Camera-type eye (tissue), 1 donor: ENCODE results near the gene SIGLEC6. TPM values are rescaled to one million over a fixed set of nuclear protein-coding genes. Genes with fewer than 3 reads are reported as not detected.

Source experiments
- total RNA-seq: library from RNA; depleted of rRNA; stranded (reverse); fragments of >200 nt; gene quantifications from one replicate; pipeline ENCODE4 v1.2.3, GENCODE V29; 2014

The SIGLEC6 gene
- total RNA-seq = 0.82 TPM

DNA sequence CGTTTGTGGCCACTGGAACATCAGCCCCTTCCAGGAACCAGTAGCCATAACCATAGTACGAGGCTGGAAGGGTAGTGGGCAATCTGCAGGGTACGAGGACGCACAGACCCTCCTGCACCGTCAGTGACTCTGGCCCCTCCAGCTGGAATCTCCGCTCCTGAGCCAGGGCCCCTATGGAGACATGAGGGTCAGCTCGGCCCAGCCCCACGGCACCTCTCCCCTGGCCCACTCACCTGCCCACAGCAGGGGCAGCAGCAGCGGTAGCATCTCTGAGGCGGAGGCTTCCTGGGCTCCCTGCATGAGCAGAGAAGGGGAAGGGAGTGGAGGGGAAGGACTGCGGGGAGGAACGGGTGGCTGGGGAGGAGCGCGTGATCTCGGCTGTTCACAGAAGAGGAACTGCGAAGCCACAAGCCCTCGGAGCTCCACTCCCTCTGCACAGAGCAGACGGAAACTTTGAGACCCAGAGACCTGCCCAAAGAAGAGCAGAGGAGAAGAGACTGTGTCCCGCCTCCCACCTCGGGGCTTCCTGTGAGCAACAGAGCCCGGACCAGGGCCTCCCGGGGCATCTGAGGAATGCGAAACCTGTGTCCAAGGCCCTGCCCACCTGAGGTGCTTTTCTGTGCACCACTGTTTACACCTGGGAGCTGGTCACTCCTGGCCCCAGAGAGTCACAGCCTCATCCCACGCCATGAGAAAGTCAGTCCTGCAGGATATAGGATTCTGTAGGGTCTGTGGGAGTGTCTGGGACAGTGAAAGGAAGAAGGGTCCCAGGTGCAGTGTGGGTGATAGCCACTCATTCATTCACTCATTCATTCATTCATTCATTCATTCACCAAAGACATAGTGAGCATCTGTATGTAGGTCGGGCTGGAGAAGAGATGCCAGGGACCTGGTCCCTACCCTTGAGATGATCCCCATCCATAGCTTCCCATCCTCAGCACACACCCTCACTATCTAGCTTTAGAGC, at the start of gene SIGLEC6:
Gene SIGLEC6, minus strand, starts transcription at position 322 of the 967 bp plus-strand sequence. Its CDS starts 22 bp downstream, at position 300.

DNA sequence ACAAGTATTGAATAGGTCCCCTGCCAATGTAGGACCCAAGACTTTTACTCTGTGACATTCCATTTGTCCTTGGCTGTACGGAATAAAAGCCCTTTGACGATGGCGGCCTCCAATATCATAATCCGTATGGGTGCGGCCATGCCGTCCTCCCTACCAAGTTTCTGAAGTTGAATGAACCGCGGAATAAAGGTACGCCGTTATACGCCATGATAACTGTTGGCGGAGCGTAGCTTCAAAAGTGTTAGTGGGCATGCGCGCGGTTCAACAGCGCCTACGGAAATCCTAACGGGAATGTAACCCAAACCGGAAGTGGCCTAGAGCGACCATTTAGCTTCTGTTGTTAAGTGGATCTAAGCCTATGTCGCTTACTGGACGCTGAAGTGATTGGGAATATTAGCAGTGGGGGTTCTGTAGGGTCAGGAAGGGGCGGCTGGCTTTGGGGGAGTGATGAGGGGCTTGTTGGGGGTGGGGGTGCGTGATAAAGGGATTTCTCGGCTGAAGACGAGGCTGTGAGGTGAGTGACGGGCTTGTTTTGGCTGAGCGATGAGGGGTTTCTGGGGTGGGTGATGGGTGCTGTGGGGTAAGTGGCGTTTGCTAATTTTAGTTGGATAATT, 39.6 kb upstream of the SIGLEC6 start, which contains the start of gene ZNF175:
Gene ZNF175, plus strand, starts transcription at position 322 of the 614 bp plus-strand sequence. CDS start 2,047 bp downstream, outside the sequence.

GRCh38 chr19:51501594-51502263, 29.7 kb downstream of the SIGLEC6 start, which contains the start of gene SIGLEC12:
Gene SIGLEC12 (minus strand): TSS chr19:51501800. CDS start chr19:51501733, 67 bp downstream.

GRCh38 chr19:51478381-51479234, 52.9 kb downstream of the SIGLEC6 start, which contains the start of gene CEACAM18:
Gene CEACAM18 (plus strand): TSS chr19:51478539.

Other genes with a start within 250 kb of the SIGLEC6 start
- gene IGLON5, start 220.0 kb downstream of the SIGLEC6 start, total RNA-seq = 10.9 TPM
- 2.5 TPM for gene VSIG10L, start 189.5 kb downstream of the SIGLEC6 start, total RNA-seq
- 37.9 TPM for gene ETFB, start 165.3 kb downstream of the SIGLEC6 start, total RNA-seq
- not detected for gene CLDND2, start 162.7 kb downstream of the SIGLEC6 start, total RNA-seq
- 1.1 TPM for gene NKG7, start 159.0 kb downstream of the SIGLEC6 start, total RNA-seq
- gene LIM2, start 143.7 kb downstream of the SIGLEC6 start, total RNA-seq = 168 TPM
- gene C19orf84, start 141.1 kb downstream of the SIGLEC6 start, total RNA-seq = not detected
- 0.77 TPM for gene SIGLEC10, start 114.0 kb downstream of the SIGLEC6 start, total RNA-seq
- not detected for gene SIGLEC8, start 73.2 kb downstream of the SIGLEC6 start, total RNA-seq
- gene CEACAM18, start 53.1 kb downstream of the SIGLEC6 start, total RNA-seq = not detected
- gene SIGLEC12, start 29.9 kb downstream of the SIGLEC6 start, total RNA-seq = not detected
- gene ZNF175, start 39.6 kb upstream of the SIGLEC6 start, total RNA-seq = 15.7 TPM
- 0.27 TPM for gene SIGLEC5, start 98.7 kb upstream of the SIGLEC6 start, total RNA-seq
- 0.55 TPM for gene SIGLEC14, start 115.2 kb upstream of the SIGLEC6 start, total RNA-seq
- 12.0 TPM for gene SPACA6, start 161.7 kb upstream of the SIGLEC6 start, total RNA-seq
- gene HAS1, start 192.3 kb upstream of the SIGLEC6 start, total RNA-seq = 0.33 TPM
- 1.5 TPM for gene FPR1, start 220.2 kb upstream of the SIGLEC6 start, total RNA-seq
- gene FPR2, start 229.5 kb upstream of the SIGLEC6 start, total RNA-seq = 0.27 TPM